HCT116 (cell line): ENCODE measurements around the gene GNAT1. TPM values are rescaled to one million over a fixed set of nuclear protein-coding genes. Genes with fewer than 3 reads are reported as not detected.

Source experiments
- ATAC-seq: fragments of 200-7000 bp; cut with Tn5 transposase; 2 replicates; pipeline ENCODE4 v1.9.1; 2020; ENCODE audit warnings: mild to moderate bottlenecking, moderate library complexity
- BruUV-seq: library from RNA; stranded (reverse); fragments of 400-500 nt; replicated peaks from 2 replicates; lab custom pipeline; 2021; lab: Mats Ljungman, UMichigan
- CTCF ChIA-PET: fragments of 300-600 bp; sonication (Branson Sonifier 250); formaldehyde crosslinking; loops from one replicate; lab custom pipeline; 2021; ENCODE audit warnings: antibody characterized with exemption; lab: Charles Lee
- POLR2A ChIA-PET: fragments of 300-600, 350-600 bp; sonication (Branson Sonifier 250); formaldehyde crosslinking; loops from one replicate; lab custom pipeline; 2021; ENCODE audit warnings: antibody characterized with exemption; lab: Charles Lee
- RAD21 ChIA-PET, 2 experiments: fragments of 300-600 bp; sonication (Branson Sonifier 250); formaldehyde crosslinking; loops; one replicate each; lab custom pipeline; 2023; ENCODE audit warnings: low total read pairs in 2 of 2; ENCODE audit not compliant: uncharacterized antibody in 2 of 2, unreplicated experiment in 2 of 2, low non-redundant PET in 1 of 2; lab: Charles Lee
- DNase-seq: peaks from one replicate; pipeline ENCODE4 v3.0.0-alpha.2; 2010; ENCODE audit warnings: low read depth, low spot score
- H2AFZ ChIP-seq: fragments of 200-600 bp; shearing (Covaris generic), sonication (generic); 2 replicates; pipeline ENCODE4 v1.6.1; 2017; ENCODE audit warnings: low read depth, mixed run types, mixed read lengths, antibody characterized with exemption, low read length; ENCODE audit not compliant: poor library complexity, severe bottlenecking
- H3K27ac ChIP-seq: 2 replicates; pipeline ENCODE4 v1.5.1; 2012; ENCODE audit warnings: low read depth, low read length
- H3K27me3 ChIP-seq: fragments of 200-600 bp; sonication (generic); 2 replicates; pipeline ENCODE4 v1.6.1; 2016; ENCODE audit warnings: mixed run types, low read length, mixed read lengths; ENCODE audit not compliant: insufficient read depth
- H3K36me3 ChIP-seq, 2 experiments: fragments of 200-500 bp in 1 of 2; fragments of 200-600 bp in 1 of 2; sonication (Bioruptor generic) in 1 of 2; sonication (generic) in 1 of 2; 2 replicates each; pipeline versions ENCODE4 v1.5.1 to v1.6.1; 2014 to 2016; ENCODE audit warnings: low read length in 2 of 2, inconsistent platforms in 1 of 2, mixed read lengths in 1 of 2, mixed run types in 1 of 2; ENCODE audit not compliant: insufficient read depth in 2 of 2, control insufficient read depth in 1 of 2
- H3K4me1 ChIP-seq, 2 experiments: fragments of 200-600 bp in 1 of 2; sonication (generic) in 1 of 2; 2 replicates each; pipeline versions ENCODE4 v1.5.1 to v1.6.1; 2012 to 2017; ENCODE audit warnings: low read length in 2 of 2, inconsistent platforms in 1 of 2, mild to moderate bottlenecking in 1 of 2, mixed read lengths in 1 of 2, mixed run types in 1 of 2, moderate library complexity in 1 of 2; ENCODE audit not compliant: insufficient read depth in 2 of 2, control insufficient read depth in 1 of 2
- H3K4me2 ChIP-seq: fragments of 200-600 bp; sonication (generic); 2 replicates; pipeline ENCODE4 v1.6.1; 2017; ENCODE audit warnings: mixed run types, low read length, mixed read lengths
- H3K4me3 ChIP-seq, 2 experiments: fragments of 200-600 bp in 1 of 2; sonication (generic) in 1 of 2; replicated peaks in 1 of 2; 2 replicates each; pipeline ENCODE4 v1.5.1; 2011 to 2016; ENCODE audit warnings: low read length in 2 of 2, control low read depth in 1 of 2, low read depth in 1 of 2, mild to moderate bottlenecking in 1 of 2, mixed read lengths in 1 of 2, mixed run types in 1 of 2
- H3K79me2 ChIP-seq: fragments of 200-600 bp; sonication (generic); 2 replicates; pipeline ENCODE4 v1.6.1; 2017; ENCODE audit warnings: mild to moderate bottlenecking, mixed run types, low read length, moderate library complexity, mixed read lengths; ENCODE audit not compliant: insufficient read depth
- H3K9ac ChIP-seq: fragments of 200-600 bp; sonication (generic); 2 replicates; pipeline ENCODE4 v1.6.1; 2016; ENCODE audit warnings: low read length, mixed read lengths
- H3K9me2 ChIP-seq: fragments of 200-600 bp; sonication (generic), shearing (Covaris generic); 2 replicates; pipeline ENCODE4 v1.6.1; 2017; ENCODE audit warnings: mixed run types, mild to moderate bottlenecking, moderate library complexity; ENCODE audit not compliant: insufficient read depth
- H3K9me3 ChIP-seq, 2 experiments: fragments of 200-500 bp in 1 of 2; fragments of 200-600 bp in 1 of 2; sonication (Bioruptor generic) in 1 of 2; sonication (generic) in 1 of 2; 2 replicates each; pipeline ENCODE4 v1.6.1; 2014 to 2017; ENCODE audit warnings: low read length in 2 of 2, mixed read lengths in 2 of 2, inconsistent platforms in 1 of 2, low read depth in 1 of 2, mild to moderate bottlenecking in 1 of 2, mixed run types in 1 of 2, moderate library complexity in 1 of 2; ENCODE audit not compliant: control insufficient read depth in 1 of 2, insufficient read depth in 1 of 2
- H4K20me1 ChIP-seq: fragments of 200-600 bp; sonication (generic), shearing (Covaris generic); 2 replicates; pipeline ENCODE4 v1.6.1; 2017; ENCODE audit warnings: mixed run types, mild to moderate bottlenecking, moderate library complexity; ENCODE audit not compliant: insufficient read depth
- ATF3 ChIP-seq: IDR thresholded peaks from 2 replicates; pipeline ENCODE4 v1.6.1; 2012
- ELF1 ChIP-seq: IDR thresholded peaks from 2 replicates; pipeline ENCODE4 v1.6.1; 2012; ENCODE audit warnings: low read depth, borderline replicate concordance
- EZH2 ChIP-seq: fragments of 200-600 bp; sonication (generic); IDR thresholded peaks from 2 replicates; pipeline ENCODE4 v1.6.1; 2017; ENCODE audit warnings: antibody characterized with exemption, mixed run types
- FOSL1 ChIP-seq: IDR thresholded peaks from 2 replicates; pipeline ENCODE4 v1.6.1; 2012; ENCODE audit warnings: low read depth
- JUND ChIP-seq: IDR thresholded peaks from 2 replicates; pipeline ENCODE4 v1.6.1; 2012
- POLR2A ChIP-seq: IDR thresholded peaks from 2 replicates; pipeline ENCODE4 v1.7.0; 2011; ENCODE audit warnings: borderline replicate concordance; ENCODE audit not compliant: insufficient read depth, insufficient read length; ENCODE audit errors: extremely low read depth
- POLR2AphosphoS5 ChIP-seq: IDR thresholded peaks from 2 replicates; pipeline ENCODE4 v1.6.1; 2011; ENCODE audit warnings: mild to moderate bottlenecking, low read depth, low read length, moderate library complexity
- YY1 ChIP-seq: IDR thresholded peaks from 2 replicates; pipeline ENCODE4 v1.6.1; 2011; ENCODE audit warnings: low read length, low read depth, moderate library complexity, mild to moderate bottlenecking; ENCODE audit not compliant: insufficient replicate concordance; ENCODE audit errors: extremely low read depth
- ZBTB33 ChIP-seq: IDR thresholded peaks from 2 replicates; pipeline ENCODE4 v1.6.1; 2011; ENCODE audit warnings: mild to moderate bottlenecking, low read length, moderate library complexity; ENCODE audit not compliant: insufficient replicate concordance; ENCODE audit errors: extremely low read depth
- ZFX ChIP-seq: fragments of 450-650 bp; IDR thresholded peaks from 2 replicates; pipeline ENCODE4 v1.6.1; 2017
- ZNF274 ChIP-seq: fragments of 200-500 bp; sonication (Bioruptor generic); IDR thresholded peaks from 2 replicates; pipeline ENCODE4 v1.6.1; 2014; ENCODE audit warnings: mild to moderate bottlenecking, low read depth, low read length, inconsistent platforms
- intact Hi-C: fragments of 100-400 bp; cut with micrococcal nuclease; formaldehyde crosslinking; loops from 2 replicates; pipeline ENCODE4 v1.10.0; 2022
- total RNA-seq: library from RNA; stranded (reverse); gene quantifications from one replicate; pipeline ENCODE4 v1.2.1, GENCODE V29; 2021; ENCODE audit not compliant: unreplicated experiment

The GNAT1 gene
- total RNA-seq, 1 experiment from 2014 or later, result not detected

- H3K9me2 ChIP-seq, result no peaks in the 10 kb centered on the region
- no peak for TF ChIP-seq ZFX
- no peak for TF ChIP-seq JUND
- no peak for TF ChIP-seq ZBTB33
- TF ChIP-seq ZNF274, result no peak
- TF ChIP-seq EZH2, result no peak
- no peak for TF ChIP-seq ELF1
- no peak for TF ChIP-seq FOSL1
- no peak for TF ChIP-seq POLR2A
- no peak for TF ChIP-seq YY1
- TF ChIP-seq ATF3, result no peak
- TF ChIP-seq POLR2AphosphoS5, result no peak
- ATAC-seq (no peak), DNase-seq (no peak)
- no peak overlapping the region for H3K4me2 ChIP-seq
- POLR2A ChIA-PET, result no interaction called here
- no TSS peak for BruUV-seq
- H3K9me3 ChIP-seq, result no peaks in the 10 kb centered on the region
- H2AFZ ChIP-seq, result no peak overlapping the region
- intact Hi-C loops, result no loop called here
- H3K9ac ChIP-seq, result no peak overlapping the region
- CTCF ChIA-PET, result no interaction called here
- peaks cover 14 to 55% of the 10 kb centered on the region in 2 experiments for H3K4me1 ChIP-seq
- no peaks in the 10 kb centered on the region for H3K79me2 ChIP-seq
- no peak overlapping the region; the same call in 1 of the 2 replicates for H3K27ac ChIP-seq
- H3K36me3 ChIP-seq, result no peaks in the 10 kb centered on the region; a peak in 1 of 4 replicates
- RAD21 ChIA-PET, result no interaction called here
- no peak overlapping the region for H3K4me3 ChIP-seq
- H4K20me1 ChIP-seq, result no peaks in the 10 kb centered on the region
- no peaks in the 10 kb centered on the region for H3K27me3 ChIP-seq
These were observed 33.4 kb upstream of the GNAT1 start for GRCh38 chr3:50157827-50158529.
